ENCODE results near the gene MAGED4B.
"Not testable (repeated sequence)": the region's sequence is repeated elsewhere in the genome, so short reads cannot be mapped to it uniquely, and the experiment has no call there.

DNA sequence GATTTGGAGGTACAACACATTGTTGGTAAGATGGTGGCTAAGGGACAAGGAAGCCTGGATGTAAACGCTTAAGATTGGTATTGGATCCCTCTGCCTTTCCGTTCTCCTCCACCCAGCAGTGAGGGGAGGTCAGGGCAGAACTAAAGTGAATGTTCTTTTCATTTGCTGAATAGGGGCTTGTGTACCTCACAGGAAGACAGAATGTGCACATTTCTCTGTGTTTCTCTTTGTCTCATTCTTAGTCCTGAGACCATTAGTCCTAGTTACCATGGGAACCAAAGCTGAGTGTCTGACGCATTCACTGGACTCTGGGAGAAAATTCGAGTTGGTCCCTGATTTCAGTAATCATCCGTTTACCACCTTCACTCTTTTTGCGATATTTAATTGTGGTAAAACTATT is 26.7 kb downstream of the MAGED4B start:
- TF ChIP-seq, protein P1, sequence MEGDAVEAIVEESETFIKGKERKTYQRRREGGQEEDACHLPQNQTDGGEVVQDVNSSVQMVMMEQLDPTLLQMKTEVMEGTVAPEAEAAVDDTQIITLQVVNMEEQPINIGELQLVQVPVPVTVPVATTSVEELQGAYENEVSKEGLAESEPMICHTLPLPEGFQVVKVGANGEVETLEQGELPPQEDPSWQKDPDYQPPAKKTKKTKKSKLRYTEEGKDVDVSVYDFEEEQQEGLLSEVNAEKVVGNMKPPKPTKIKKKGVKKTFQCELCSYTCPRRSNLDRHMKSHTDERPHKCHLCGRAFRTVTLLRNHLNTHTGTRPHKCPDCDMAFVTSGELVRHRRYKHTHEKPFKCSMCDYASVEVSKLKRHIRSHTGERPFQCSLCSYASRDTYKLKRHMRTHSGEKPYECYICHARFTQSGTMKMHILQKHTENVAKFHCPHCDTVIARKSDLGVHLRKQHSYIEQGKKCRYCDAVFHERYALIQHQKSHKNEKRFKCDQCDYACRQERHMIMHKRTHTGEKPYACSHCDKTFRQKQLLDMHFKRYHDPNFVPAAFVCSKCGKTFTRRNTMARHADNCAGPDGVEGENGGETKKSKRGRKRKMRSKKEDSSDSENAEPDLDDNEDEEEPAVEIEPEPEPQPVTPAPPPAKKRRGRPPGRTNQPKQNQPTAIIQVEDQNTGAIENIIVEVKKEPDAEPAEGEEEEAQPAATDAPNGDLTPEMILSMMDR (IDR thresholded peaks at IDR 0.05 in 4 of 5, conservative IDR thresholded peaks at IDR 0.05 in 1 of 5), result not testable (repeated sequence)
- not testable (repeated sequence) for TF ChIP-seq POLR2A (IDR thresholded peaks at IDR 0.05)
